HFFc6 (cell line): Measurements from ENCODE around the gene GCK. TPM values are rescaled to one million over a fixed set of nuclear protein-coding genes. Genes with fewer than 3 reads are reported as not detected.

Experiments used
- DNase-seq: peaks from one replicate; pipeline ENCODE4 v3.0.0-alpha.2; 2018
- H3K27ac Mint-ChIP-seq: 2 replicates; pipeline ENCODE4 v1.8.0; 2020; ENCODE audit warnings: mild to moderate bottlenecking, mixed read lengths
- H3K27me3 Mint-ChIP-seq: 2 replicates; pipeline ENCODE4 v1.8.0; 2021; ENCODE audit warnings: mild to moderate bottlenecking, moderate library complexity, mixed read lengths; ENCODE audit not compliant: insufficient read depth
- H3K36me3 Mint-ChIP-seq: 2 replicates; pipeline ENCODE4 v1.8.0; 2021; ENCODE audit warnings: low read depth, mixed read lengths
- H3K4me1 Mint-ChIP-seq: 2 replicates; pipeline ENCODE4 v1.8.0; 2020; ENCODE audit warnings: low read depth, mixed read lengths
- H3K4me3 Mint-ChIP-seq: 2 replicates; pipeline ENCODE4 v1.8.0; 2020; ENCODE audit warnings: mild to moderate bottlenecking, moderate library complexity, mixed read lengths
- H3K9me3 Mint-ChIP-seq: 2 replicates; pipeline ENCODE4 v1.8.0; 2020; ENCODE audit warnings: mild to moderate bottlenecking, mixed read lengths
- total RNA-seq, 6 experiments: library from RNA; stranded (reverse); fragmentation: NEBNext Ultra II Directional; extraction: Animal tissue kit (Norgen Biotek cat#: 25700); gene quantifications; 2 replicates in 1 of 6; 3 replicates in 5 of 6; pipeline ENCODE4 v1.2.3, GENCODE V29; 2021
- TF ChIP-seq, protein P1 (sequence below): fragments of 200-600 bp; sonication (generic); IDR thresholded peaks from 2 replicates; pipeline ENCODE4 v1.5.0; 2021; ENCODE audit warnings: antibody characterized with exemption, mild to moderate bottlenecking

Gene GCK
- total RNA-seq, 6 experiments from 2014 or later, result 0.11 to 0.26 (median 0.17) TPM; not detected in 2

DNA sequence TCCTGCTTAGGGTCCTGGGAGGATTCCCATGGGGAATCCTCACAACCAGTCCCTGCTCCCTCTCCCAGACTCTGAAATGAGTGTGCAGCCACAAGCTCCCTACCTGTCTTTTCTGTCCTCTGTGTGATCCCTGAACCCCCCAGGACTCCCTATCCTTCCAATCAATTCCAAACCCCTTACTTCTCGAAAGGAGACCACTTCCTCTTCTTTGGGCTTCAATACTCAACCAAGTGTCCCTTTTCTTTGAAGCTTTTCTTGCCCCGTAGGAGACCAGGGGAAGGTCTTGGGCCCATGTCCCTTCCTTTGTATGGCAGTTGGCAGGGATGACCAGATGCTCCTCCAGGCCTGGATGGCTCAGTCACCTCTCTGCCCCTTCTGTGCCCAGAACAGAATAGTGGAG, 83.4 kb downstream of the GCK start:
- H3K4me1 Mint-ChIP-seq, result peaks cover 37% of the 10 kb centered on the region
- H3K4me3 Mint-ChIP-seq, result peak overlapping the region; percentile 88
- H3K36me3 Mint-ChIP-seq, result no peaks in the 10 kb centered on the region
- DNase-seq, result no peak
- peak overlapping the region; percentile 91 for H3K27ac Mint-ChIP-seq
- H3K27me3 Mint-ChIP-seq, result no peaks in the 10 kb centered on the region; the same call in 1 of the 2 replicates
- H3K9me3 Mint-ChIP-seq, result no peaks in the 10 kb centered on the region
- TF ChIP-seq, protein P1, sequence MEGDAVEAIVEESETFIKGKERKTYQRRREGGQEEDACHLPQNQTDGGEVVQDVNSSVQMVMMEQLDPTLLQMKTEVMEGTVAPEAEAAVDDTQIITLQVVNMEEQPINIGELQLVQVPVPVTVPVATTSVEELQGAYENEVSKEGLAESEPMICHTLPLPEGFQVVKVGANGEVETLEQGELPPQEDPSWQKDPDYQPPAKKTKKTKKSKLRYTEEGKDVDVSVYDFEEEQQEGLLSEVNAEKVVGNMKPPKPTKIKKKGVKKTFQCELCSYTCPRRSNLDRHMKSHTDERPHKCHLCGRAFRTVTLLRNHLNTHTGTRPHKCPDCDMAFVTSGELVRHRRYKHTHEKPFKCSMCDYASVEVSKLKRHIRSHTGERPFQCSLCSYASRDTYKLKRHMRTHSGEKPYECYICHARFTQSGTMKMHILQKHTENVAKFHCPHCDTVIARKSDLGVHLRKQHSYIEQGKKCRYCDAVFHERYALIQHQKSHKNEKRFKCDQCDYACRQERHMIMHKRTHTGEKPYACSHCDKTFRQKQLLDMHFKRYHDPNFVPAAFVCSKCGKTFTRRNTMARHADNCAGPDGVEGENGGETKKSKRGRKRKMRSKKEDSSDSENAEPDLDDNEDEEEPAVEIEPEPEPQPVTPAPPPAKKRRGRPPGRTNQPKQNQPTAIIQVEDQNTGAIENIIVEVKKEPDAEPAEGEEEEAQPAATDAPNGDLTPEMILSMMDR, result no peak

DNA sequence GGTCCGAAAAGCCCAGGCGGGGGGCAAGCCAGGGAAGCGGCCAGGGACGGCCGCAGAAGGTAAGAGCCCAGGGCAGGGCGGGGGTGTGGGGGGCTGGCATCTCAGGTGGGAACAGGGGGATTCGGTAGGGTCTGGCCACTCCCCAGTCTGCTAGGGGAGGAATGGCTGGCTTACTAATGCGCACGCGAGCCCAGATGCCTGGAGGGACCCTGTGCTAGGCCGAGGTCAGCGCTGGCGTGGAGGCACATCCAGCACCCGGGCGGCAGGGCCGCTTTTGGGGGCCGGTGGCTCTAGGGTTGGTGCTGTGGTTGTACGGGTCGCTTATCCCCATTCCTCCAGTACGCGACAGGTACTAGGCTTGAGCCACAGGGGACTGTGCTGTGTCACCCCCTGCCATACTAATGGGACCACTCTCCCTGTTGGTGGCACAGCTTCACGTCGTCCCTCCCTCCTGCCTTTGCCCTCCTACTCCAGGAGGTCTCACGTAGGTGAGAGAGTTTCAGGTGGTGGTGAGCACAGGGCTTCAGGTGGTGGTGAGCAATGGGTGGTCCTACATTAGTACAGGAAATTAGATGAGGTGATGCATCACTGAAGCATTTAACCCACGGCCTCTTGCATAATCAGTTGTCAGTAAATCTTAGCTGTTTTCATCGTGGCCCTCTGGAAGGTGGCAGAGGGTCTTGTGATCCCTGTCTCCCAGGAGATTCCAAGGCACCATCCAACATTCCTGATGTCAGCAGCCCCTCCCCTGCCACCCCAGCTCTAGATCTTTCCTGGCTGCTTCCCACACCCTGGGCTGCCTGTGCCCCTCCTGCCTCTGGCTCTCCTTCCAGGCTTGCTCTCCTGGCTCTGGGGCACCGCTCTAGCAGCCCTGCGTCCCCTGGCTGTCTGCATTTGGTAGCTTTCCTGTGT, 84.1 kb downstream of the GCK start:
- Mint-ChIP-seq H3K4me1 (peaks cover 44% of the 10 kb centered on the region), H3K4me3 (peak overlapping the region; percentile 88), H3K27me3 (no peaks in the 10 kb centered on the region; the same call in 1 of the 2 replicates), H3K36me3 (no peaks in the 10 kb centered on the region), H3K9me3 (no peaks in the 10 kb centered on the region), H3K27ac (peak overlapping the region; percentile 91)
- TF ChIP-seq, protein P1, result peak; percentile 7; the same call in 1 of the 2 replicates
- DNase-seq, result peak; percentile 46

DNA sequence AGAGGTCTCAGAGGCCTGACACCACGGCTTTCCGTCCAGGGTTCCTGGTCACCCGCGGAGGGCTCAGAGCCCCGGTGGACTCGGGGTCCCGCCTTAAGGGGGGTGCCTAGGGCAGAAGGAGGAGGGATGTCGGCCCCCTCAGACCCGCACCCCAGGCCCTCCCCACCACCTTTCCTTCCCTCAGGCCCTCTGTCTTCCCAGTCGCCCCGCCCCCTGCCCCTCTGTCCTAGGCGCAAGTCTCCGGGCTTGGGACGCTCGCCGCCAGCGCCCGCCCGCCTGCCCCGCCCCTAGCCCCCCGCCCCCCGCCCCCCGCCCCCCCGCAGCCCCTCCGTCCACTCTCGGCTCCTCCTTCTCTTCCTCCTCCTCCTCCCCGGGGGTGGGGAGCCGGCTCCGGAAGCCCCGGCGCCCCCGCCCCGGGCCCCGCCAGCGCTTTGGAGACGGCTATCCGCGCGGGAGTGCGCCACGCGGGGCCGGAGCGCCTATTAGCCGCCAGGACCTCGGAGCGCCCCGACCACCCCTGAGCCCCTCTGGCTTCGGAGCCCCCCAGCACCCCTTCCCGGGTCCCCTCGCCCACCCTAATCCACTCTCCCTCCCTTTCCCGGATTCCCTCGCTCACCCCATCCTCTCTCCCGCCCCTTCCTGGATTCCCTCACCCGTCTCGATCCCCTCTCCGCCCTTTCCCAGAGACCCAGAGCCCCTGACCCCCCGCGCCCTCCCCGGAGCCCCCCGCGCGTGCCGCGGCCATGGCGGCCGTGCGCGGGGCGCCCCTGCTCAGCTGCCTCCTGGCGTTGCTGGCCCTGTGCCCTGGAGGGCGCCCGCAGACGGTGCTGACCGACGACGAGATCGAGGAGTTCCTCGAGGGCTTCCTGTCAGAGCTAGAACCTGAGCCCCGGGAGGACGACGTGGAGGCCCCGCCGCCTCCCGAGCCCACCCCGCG, 85.0 kb downstream of the GCK start, which contains the start of gene AEBP1:
AEBP1 (plus strand) TSS at position 423 of the 937 bp plus-strand sequence; CDS start at position 744, 321 bp downstream.
- Mint-ChIP-seq H3K9me3 (no peaks in the 10 kb centered on the region), H3K27ac (peak within 1 kb of the TSS; percentile 92), H3K36me3 (no peaks in the 10 kb centered on the region), H3K27me3 (no peaks in the 10 kb centered on the region; the same call in 1 of the 2 replicates), H3K4me3 (peak within 1 kb of the TSS; percentile 88), H3K4me1 (peaks cover 51% of the 10 kb centered on the region)
- DNase-seq, result peak; percentile 31
- TF ChIP-seq, protein P1, result no peak

DNA sequence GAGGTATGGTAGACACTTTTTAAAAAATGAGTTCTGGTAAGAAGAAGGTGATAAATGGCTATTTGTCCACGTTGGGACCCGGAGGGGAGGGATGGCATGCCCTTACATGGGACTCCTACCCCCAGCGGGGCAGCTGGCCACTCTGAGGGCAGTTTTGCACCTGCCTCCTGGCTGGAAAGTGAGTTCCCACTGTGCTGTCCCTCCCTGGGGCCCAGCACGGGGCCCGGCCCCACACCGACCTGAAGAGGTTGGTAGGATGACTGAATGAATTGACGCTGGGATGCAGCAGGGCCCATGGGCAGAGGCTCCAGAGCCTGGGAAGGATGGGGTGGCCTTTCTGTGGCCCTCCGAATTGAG, 85.7 kb downstream of the GCK start:
- no peaks in the 10 kb centered on the region; the same call in 1 of the 2 replicates for H3K27me3 Mint-ChIP-seq
- peaks cover 51% of the 10 kb centered on the region for H3K4me1 Mint-ChIP-seq
- H3K4me3 Mint-ChIP-seq, result peak overlapping the region; percentile 16; the same call in 1 of the 2 replicates
- H3K36me3 Mint-ChIP-seq, result no peaks in the 10 kb centered on the region
- peak overlapping the region; percentile 92 for H3K27ac Mint-ChIP-seq
- no peaks in the 10 kb centered on the region for H3K9me3 Mint-ChIP-seq
- TF ChIP-seq, protein P1, result no peak
- no peak for DNase-seq

DNA sequence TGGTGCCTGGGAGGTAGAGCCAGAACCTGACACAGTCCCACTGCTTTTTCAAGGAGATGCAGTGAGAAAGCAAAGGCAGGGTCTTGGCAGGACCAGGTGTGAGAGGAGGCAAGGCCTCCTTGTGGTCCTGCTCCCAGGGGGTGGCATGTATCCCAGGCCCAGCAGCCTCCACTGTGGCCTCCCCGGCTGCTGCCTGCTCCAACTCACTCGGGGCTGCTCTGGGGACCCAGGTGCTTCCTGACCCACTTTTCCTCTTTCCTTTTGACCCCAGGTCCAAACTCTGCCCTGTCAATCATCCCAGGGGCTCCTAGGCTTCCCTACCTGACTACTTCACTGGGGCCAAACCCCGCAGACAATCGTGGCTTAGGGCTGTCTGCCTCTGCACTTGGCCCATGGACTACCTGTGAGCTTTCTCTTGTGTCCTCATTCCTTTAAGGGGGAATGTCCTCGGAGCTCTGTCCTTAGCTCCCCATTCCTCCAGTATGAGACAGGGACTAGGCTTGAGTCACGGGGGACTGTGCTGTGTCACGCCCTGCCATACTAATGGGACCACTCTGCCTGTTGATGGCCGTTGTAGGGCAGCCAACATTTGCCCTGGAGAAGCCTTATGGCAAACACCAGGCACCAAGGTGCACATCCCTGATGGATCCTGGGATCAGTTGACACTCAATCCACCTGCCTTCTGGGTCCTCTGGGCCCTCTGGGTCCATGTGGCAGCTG, 86.2 kb downstream of the GCK start:
- H3K36me3 Mint-ChIP-seq, result no peaks in the 10 kb centered on the region
- TF ChIP-seq, protein P1, result no peak
- peak overlapping the region; percentile 16; the same call in 1 of the 2 replicates for H3K4me3 Mint-ChIP-seq
- DNase-seq, result no peak
- H3K4me1 Mint-ChIP-seq, result peaks cover 51% of the 10 kb centered on the region
- no peaks in the 10 kb centered on the region for H3K9me3 Mint-ChIP-seq
- no peaks in the 10 kb centered on the region; the same call in 1 of the 2 replicates for H3K27me3 Mint-ChIP-seq
- H3K27ac Mint-ChIP-seq, result peak overlapping the region; percentile 92
